IPS DF 4.7 (cell line): ENCODE data around the gene TPM1.

ENCODE experiments used
- DNase-seq: peaks from one replicate; pipeline ENCODE4 v3.0.0-alpha.2; 2013; ENCODE audit warnings: low spot score; ENCODE audit errors: extremely low read depth

Gene TPM1

GRCh38 chr15:63073497-63074172 is 31.1 kb downstream of the TPM1 start:
- no peak for DNase-seq

GRCh38 chr15:63075015-63075983 is 32.8 kb downstream of the TPM1 start:
- no peak for DNase-seq

- DNase-seq = no peak
Observed at GRCh38 chr15:63075984-63076713, 33.6 kb downstream of the TPM1 start.

- peak; percentile 88 for DNase-seq
Observed at GRCh38 chr15:63076714-63077046, 34.1 kb downstream of the TPM1 start.

DNA sequence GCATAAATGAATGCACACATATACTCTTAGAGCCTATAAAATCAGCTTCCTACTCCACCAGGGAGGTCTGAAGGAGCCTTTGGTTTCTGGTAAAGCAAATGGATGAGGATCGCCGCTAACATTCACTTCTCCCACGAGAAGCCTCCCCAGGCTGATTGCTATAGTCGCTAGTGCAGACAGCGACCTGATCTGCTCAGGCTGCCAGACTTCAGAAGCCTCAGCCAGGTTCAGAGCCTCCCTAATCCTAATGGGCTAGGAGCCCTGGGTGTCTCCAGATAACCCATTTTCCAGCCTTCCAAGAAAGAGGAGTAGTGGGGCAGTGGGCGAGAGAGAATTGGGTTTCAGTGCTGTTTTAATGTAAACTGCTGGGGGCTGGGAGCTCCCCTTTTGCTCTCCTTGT is 35.4 kb downstream of the TPM1 start:
- DNase-seq = no peak

DNA sequence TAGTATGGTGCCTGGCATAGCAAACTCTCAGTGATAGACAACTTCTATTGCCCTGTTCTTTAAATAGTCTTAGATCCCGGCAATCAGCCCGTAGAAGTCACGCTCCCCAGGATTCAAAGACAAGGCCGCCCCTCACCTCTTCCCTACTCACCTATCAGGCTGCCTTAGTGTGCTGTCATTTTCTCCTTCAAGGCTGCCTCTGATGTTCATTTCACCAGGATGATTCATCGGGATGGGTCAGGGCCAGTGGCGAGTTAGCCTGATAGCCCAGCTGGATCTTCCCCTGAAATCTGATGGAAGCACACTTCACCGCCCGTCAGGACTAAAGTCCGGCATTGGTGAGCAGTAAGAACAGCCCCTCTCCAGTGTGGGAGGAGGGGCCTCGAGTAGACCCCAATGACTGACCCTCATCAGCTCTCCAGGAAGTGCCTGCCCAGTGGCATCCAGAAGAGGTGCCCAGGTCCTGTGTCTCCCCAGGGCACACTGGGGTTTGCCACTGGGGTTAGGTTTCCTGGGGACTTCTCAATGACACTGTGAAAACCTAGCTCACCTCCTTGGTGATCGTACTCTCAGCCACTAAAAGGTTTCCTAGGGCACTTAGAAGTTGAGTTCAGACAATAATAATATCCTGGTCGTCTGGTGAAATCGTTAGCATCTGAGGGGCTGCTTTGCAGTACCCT is 37.5 kb downstream of the TPM1 start:
- DNase-seq = no peak

GRCh38 chr15:63080634-63081250 is 38.2 kb downstream of the TPM1 start:
- DNase-seq = no peak

- no peak for DNase-seq
Observed at GRCh38 chr15:63082366-63082765, 39.8 kb downstream of the TPM1 start.

- no peak for DNase-seq
Observed at GRCh38 chr15:63083044-63083443, 40.5 kb downstream of the TPM1 start.

GRCh38 chr15:63083541-63083940 is 41.0 kb downstream of the TPM1 start:
- DNase-seq = no peak

DNA sequence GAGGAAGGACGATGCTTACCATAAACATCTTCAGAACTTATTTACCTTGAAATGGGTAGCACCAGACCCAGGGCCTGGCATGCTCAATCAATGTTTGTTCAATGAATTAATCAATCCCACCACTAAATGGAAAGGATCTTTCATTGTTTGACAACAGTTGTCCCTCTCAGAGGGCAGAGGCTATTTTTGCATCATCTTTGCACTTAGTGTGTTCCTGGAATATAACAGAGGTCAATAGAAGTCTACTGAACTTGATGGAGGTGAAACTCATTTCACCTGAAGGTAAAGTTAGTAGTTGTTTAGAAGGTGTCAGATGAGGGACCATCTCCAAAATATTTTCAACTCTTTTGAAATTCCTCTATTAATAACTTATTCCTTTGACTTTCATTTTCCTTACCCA is 42.3 kb downstream of the TPM1 start:
- no peak for DNase-seq

- DNase-seq = no peak
Observed at GRCh38 chr15:63085289-63085688, 42.7 kb downstream of the TPM1 start.

DNA sequence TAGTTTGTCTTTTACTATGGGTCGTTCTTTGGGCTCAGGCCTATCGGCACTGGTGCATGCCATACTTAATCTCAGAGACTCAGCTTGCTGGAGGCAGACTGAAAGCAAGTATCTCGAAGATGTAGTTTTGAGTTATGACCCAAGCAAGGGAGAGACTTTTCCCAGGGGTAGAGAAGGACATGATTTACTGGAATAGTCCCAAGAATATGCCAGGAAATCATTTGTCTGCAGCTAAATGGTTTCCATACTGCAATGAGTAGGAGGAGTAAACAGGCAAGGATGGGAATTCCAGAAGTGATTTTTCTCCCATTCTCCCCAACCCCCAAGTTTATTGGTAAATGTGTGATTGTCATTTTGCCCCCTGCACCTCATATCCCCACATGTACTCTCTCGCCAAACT is 43.7 kb downstream of the TPM1 start:
- no peak for DNase-seq

- DNase-seq = no peak
Observed at GRCh38 chr15:63086947-63087346, 44.4 kb downstream of the TPM1 start.

DNA sequence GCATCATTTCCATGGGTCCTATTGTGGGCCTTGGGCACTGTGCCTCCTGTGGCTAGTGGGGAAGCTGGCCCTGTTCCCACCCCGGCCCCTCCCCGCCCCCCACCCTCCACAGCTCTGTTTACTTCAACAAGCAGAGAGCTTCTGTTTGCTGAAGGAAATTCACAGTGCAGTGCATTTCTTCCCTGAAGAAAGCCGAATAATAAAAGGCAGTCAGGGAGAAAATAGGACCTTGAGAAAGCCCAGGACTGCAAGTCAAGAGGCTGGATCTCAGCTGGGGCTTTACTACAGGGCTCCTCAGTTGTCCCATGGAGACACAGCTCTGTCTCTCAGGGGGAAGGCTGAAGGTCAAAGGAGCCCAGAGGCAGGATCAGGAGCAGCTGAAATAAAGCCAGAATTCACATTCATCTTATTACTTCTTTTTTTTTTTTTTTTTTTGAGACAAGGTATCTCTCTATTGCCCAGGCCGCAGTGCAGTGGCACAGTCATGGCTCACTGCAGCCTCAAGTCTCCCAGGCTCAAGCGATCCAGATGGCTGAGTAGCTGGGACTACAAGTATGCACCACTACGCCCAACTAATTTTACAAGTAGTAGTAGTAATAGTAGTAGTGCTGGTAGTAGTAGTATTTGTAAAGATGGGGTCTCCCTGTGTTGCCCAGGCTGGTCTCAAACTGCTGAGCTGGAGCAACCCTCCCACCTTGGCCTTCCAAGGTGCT is 46.1 kb downstream of the TPM1 start:
- DNase-seq = no peak

- DNase-seq = no peak
Observed at GRCh38 chr15:63089260-63090043, 46.9 kb downstream of the TPM1 start.

- no peak for DNase-seq
Observed at GRCh38 chr15:63090472-63090871, 47.9 kb downstream of the TPM1 start.

DNA sequence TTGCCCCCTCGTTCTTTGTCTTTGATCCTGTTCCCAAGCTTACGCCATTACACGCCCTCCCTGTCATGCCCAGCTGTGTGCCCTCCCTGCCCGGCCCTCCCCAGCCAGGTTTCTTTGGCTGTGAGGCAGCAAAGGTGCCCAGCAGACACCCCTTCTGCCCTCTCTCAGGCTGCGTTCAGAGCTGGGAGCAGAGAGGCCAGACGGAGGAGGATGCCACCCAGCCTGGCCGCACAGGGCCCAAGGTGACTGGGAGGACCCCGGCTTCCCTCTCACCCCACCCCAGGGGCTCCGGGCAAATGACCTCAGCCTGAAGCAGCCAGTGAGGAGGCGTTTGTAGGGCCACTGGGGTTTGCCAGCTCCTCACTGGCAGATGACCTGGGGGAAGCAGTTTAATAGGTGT is 48.3 kb downstream of the TPM1 start:
- no peak for DNase-seq

DNA sequence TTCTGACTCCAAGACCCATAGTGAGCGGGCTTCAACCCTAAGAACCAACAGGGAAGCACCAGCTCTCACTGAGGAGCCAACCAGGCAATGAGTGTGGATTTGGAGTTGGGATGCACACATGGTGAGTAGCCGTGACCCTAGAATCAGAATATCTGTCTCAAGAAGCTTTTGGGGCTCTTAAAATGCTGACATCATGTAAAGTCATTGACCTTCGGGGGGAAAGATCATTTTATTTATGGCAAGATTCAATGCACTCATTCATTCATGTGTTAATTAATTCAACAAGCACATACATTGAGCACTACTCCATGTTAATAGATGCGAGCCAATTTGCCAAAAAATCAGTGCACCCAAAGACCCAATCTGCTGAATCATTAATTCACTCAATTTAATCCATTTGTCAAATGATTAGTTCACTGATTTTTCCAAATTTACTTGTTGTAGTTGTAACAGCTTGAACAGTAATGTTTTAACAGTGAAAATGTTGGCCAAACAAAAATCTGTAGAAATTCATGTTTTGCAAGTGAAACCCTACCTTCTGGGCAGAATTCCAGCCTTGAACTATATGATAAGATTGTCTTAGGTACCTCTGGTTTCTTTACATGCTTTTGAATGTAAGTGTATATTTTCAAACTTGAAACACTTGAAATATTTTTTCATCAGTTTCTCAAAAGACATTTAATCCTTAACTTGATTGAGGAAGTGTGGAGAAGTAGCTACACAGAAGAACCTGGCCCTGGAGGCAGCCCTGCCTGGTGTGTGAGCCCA is 49.3 kb downstream of the TPM1 start:
- DNase-seq = no peak
